GM19452 (cell line): Measurements from ENCODE around the gene PNPLA2.
A peak's percentile ranks its signal among the peaks of the same experiment; 100 is the strongest.

Experiments
- ATAC-seq: cut with Tn5 transposase; IDR thresholded peaks from one replicate; pipeline ENCODE4 v1.9.1; 2021; ENCODE audit not compliant: unreplicated experiment

Gene PNPLA2

GRCh38 chr11:815675-816432 lies 2.9 kb upstream of the PNPLA2 start:
- no peak for ATAC-seq

DNA sequence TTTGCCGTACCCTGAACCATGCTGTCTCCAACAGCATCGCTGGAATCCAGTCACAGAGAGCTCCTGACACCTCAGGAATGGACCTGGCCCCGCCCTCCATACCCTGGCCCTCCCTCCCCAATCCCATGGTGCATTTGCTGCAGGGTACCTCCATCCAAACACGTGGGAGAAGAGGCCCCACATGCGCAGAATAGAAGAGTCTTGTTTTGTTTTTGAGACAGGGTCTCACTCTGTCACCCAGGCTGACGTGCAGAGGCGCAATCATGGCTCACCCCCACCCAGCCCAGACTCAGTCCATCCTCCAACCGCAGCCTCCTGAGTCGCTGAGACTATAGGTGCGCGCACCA lies 2.3 kb upstream of the PNPLA2 start:
- ATAC-seq = no peak

- peak; percentile 58 for ATAC-seq
Measured at GRCh38 chr11:819129-819931, 616 bp downstream of the PNPLA2 start.

GRCh38 chr11:819943-820649 lies 1.4 kb downstream of the PNPLA2 start:
- peak; percentile 55 for ATAC-seq

DNA sequence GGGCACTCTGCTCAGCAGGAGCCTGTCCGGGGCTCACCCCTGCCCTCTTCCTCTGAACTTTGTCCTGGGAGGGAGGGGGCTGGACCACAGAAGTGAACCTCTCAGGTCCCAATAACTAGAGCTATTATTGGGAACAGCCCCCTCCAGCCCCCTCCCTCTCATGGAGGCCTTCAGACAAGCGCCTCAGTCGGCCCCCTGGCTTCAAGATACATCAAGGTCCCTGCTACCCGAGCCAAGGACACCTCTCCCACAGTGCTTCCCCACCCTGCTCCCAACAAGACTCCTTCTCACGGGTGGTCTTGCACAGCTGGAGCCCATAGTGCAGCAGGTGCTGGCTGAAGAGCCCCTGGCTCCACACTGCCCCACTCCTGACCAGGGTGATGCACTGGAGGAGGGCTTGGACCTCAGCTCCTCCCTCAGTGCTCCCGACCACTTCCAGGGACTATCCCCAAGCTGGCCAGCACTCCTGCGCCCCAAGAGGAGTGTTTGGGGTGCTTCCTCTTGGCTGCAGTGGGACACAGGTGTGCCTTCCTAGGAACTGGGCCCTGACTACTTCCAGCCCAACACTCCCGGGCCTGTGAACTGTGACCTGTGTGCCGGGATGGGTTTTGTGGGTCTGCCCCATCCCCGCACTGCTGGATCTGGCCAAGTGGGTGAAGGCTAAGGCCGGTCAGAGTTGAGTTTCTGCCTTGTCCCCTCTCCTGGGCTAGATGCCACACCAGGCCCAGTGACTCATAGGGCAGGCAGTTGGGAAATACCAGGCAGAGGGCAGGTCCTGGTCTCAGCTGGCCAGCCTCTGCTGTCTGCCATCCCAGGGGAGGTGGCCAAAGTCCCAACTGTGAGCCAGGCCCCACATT lies 2.2 kb downstream of the PNPLA2 start:
- no peak for ATAC-seq

- no peak for ATAC-seq
Measured at GRCh38 chr11:821512-822371, 3.0 kb downstream of the PNPLA2 start.

GRCh38 chr11:823441-824291 lies 5.0 kb downstream of the PNPLA2 start:
- no peak for ATAC-seq

GRCh38 chr11:824292-824880 lies 5.7 kb downstream of the PNPLA2 start:
- no peak for ATAC-seq

DNA sequence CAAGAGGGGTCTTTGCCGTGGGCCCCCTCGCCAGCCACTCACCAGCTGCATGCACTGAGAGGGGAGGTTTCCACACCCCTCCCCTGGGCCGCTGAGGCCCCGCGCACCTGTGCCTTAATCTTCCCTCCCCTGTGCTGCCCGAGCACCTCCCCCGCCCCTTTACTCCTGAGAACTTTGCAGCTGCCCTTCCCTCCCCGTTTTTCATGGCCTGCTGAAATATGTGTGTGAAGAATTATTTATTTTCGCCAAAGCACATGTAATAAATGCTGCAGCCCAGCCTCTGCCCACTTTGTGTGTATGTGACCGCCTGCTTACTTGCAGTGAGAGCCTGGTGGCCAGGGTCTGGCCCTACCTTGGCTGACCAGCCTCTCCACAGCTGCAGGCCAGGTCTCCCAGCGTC lies 6.2 kb downstream of the PNPLA2 start:
- ATAC-seq = no peak

GRCh38 chr11:825366-826226 lies 6.9 kb downstream of the PNPLA2 start:
- ATAC-seq = no peak

DNA sequence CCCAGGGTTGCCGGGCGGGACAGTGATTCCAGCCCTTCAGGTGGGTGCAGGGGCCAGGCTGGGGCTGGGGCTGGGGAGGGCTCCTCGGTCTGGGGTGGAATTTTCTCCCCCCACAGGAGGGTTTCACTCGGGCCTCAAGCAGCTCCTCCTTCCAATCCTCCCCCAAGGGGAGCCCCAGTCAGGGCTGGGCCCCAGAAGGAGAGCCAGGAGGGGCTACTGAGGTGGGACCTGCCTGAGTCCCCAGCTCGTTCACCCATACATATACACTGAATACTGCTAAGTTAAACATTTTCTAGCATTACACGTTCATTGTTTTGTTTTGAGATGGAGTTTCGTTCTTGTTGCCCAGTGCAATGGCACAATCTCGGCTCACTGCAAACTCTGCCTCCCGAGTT lies 7.5 kb downstream of the PNPLA2 start:
- no peak for ATAC-seq

DNA sequence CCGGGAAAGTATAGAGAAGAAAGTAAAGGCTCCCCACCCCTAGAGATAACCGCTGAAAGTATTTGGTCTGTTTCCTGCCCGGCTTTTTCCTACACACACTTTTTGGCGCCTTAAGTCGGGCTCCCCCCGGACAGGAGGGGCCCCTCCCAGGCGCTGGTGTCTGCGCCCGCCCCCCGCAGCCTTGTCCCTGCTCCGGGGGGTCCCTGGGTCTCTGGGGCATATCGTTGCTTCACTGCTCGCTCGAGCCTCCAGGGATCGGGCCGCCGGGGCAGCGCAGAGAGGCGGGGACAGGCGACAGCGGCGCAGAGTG lies 8.1 kb downstream of the PNPLA2 start:
- peak; percentile 6 for ATAC-seq

- ATAC-seq = peak; percentile 43
Measured at GRCh38 chr11:827146-827896, 8.6 kb downstream of the PNPLA2 start.

DNA sequence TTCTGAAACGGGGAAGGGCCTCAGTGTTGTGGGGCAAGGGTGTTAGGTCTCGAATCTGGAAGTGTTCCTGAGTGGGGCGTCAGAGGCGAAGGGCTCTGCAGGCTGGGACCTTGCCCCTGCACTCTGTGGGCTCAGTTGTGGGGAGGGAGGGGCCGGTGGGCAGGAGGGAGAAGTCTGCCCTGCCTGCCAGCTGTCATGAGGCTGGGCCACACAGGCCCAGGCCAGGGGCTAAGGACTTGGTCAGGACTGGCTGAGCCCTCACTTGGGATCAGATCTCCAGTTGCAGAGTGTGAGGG lies 9.1 kb downstream of the PNPLA2 start, which contains the start of gene CRACR2B:
CRACR2B (plus strand) TSS at position 23 of the 296 bp plus-strand sequence. CDS start 689 bp downstream, outside the sequence.
- no peak for ATAC-seq

DNA sequence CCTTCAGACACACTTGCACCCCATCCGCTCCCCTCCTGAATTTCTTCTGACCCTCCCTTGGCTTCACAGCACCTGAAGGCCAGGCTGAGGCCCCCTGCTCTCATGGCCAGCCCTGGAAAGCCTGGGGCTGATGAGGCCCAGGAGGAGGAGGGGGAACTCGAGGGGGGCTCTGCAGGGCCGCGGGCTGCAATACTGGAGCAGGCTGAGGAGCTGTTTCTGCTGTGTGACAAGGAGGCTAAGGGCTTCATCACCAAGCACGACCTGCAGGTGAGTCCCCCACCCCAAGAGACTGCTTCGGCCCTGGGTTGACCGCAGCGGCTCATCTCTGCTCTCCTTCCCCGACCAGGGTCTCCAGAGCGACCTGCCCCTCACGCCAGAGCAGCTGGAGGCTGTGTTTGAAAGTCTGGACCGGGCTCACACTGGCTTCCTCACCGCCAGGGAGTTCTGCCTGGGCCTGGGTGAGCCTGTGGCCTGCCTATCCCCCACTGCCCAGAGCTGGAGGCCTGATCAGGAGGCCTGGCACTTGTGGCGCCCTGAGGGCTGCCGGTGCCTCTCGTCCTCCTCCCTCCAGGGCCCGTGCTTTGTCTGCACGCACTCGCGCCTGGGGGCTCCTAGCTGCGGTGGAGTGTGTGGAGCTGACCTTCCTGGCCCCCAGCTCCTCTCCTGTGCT lies 9.9 kb downstream of the PNPLA2 start:
- ATAC-seq = no peak

GRCh38 chr11:829176-829846 lies 10.6 kb downstream of the PNPLA2 start:
- ATAC-seq = no peak
